SK-N-SH (cell line): ENCODE data around the gene STAMBP. TPM values are rescaled to one million over a fixed set of nuclear protein-coding genes. Genes with fewer than 3 reads are reported as not detected.

Experiments
- CTCF ChIA-PET: fragments of 300-600, 350-600 bp; formaldehyde crosslinking; extraction: SDS; loops from one replicate; lab custom pipeline; 2021; lab: Yijun Ruan, JAX
- POLR2A ChIA-PET: fragments of 350-600 bp; sonication (Branson Sonifier 250); formaldehyde crosslinking; extraction: SDS; loops from one replicate; lab custom pipeline; 2020; ENCODE audit warnings: antibody characterized with exemption, inconsistent platforms; lab: Yijun Ruan, JAX
- DNase-seq: peaks from one replicate; pipeline ENCODE4 v3.0.0; 2012
- H2AFZ ChIP-seq: fragments of 200-600 bp; sonication (generic); 2 replicates; pipeline ENCODE4 v1.8.1; 2016; ENCODE audit warnings: antibody characterized with exemption, mild to moderate bottlenecking, low read depth
- H3F3A ChIP-seq: fragments of 200-600 bp; sonication (generic); replicated peaks from 2 replicates; pipeline ENCODE3; 2016; ENCODE audit warnings: antibody characterized with exemption, mild to moderate bottlenecking; ENCODE audit not compliant: insufficient read depth
- H3K27ac ChIP-seq, 2 experiments: fragments of 200-500 bp in 1 of 2; fragments of 200-600 bp in 1 of 2; sonication (Bioruptor generic) in 1 of 2; sonication (generic), shearing (Covaris generic) in 1 of 2; 2 replicates each; pipeline versions ENCODE4 v1.5.1 to v1.6.1; 2014 to 2016; ENCODE audit warnings: low read depth in 2 of 2, inconsistent platforms in 1 of 2, low read length in 1 of 2, mild to moderate bottlenecking in 1 of 2, mixed read lengths in 1 of 2
- H3K27me3 ChIP-seq: fragments of 200-600 bp; sonication (generic), shearing (Covaris generic); 2 replicates; pipeline ENCODE4 v1.6.1; 2016; ENCODE audit warnings: mixed run types; ENCODE audit not compliant: insufficient read depth
- H3K36me3 ChIP-seq, 2 experiments: fragments of 200-500 bp in 1 of 2; fragments of 200-600 bp in 1 of 2; sonication (Bioruptor generic) in 1 of 2; sonication (generic) in 1 of 2; replicated peaks in 1 of 2; 2 replicates each; pipeline versions ENCODE3 to v1.5.1; 2014 to 2016; ENCODE audit warnings: low read length in 1 of 2, mild to moderate bottlenecking in 1 of 2; ENCODE audit not compliant: insufficient read depth in 2 of 2, control insufficient read depth in 1 of 2
- H3K4me1 ChIP-seq, 2 experiments: fragments of 200-500 bp in 1 of 2; fragments of 200-600 bp in 1 of 2; sonication (Bioruptor generic) in 1 of 2; sonication (generic), shearing (Covaris generic) in 1 of 2; 2 replicates each; pipeline versions ENCODE4 v1.5.1 to v1.6.1; 2014 to 2016; ENCODE audit warnings: low read depth in 1 of 2, low read length in 1 of 2, mixed run types in 1 of 2; ENCODE audit not compliant: insufficient read depth in 2 of 2, control insufficient read depth in 1 of 2
- H3K4me2 ChIP-seq: fragments of 200-600 bp; sonication (generic), shearing (Covaris generic); 2 replicates; pipeline ENCODE4 v1.6.1; 2017; ENCODE audit warnings: mixed run types
- H3K4me3 ChIP-seq, 2 experiments: fragments of 200-500 bp in 1 of 2; fragments of 200-600 bp in 1 of 2; sonication (Bioruptor generic) in 1 of 2; sonication (generic), shearing (Covaris generic) in 1 of 2; 2 replicates each; pipeline versions ENCODE4 v1.5.1 to v1.8.1; 2014 to 2016; ENCODE audit warnings: low read depth in 2 of 2, inconsistent platforms in 1 of 2, low read length in 1 of 2, mild to moderate bottlenecking in 1 of 2, mixed read lengths in 1 of 2, moderate library complexity in 1 of 2
- H3K79me2 ChIP-seq: fragments of 200-600 bp; sonication (generic); 2 replicates; pipeline ENCODE4 v1.8.1; 2017; ENCODE audit warnings: mild to moderate bottlenecking; ENCODE audit not compliant: insufficient read depth
- H3K9ac ChIP-seq: fragments of 200-600 bp; sonication (generic); 2 replicates; pipeline ENCODE4 v1.6.1; 2017; ENCODE audit warnings: mixed run types
- H3K9me2 ChIP-seq: fragments of 200-600 bp; sonication (generic); 2 replicates; pipeline ENCODE4 v1.6.1; 2017; ENCODE audit warnings: mixed run types
- H3K9me3 ChIP-seq: fragments of 200-600 bp; sonication (generic); 2 replicates; pipeline ENCODE4 v1.6.1; 2017; ENCODE audit warnings: mixed run types, mild to moderate bottlenecking, moderate library complexity
- H4K20me1 ChIP-seq: fragments of 200-600 bp; sonication (generic); 2 replicates; pipeline ENCODE4 v1.6.1; 2017; ENCODE audit warnings: mild to moderate bottlenecking, mixed run types; ENCODE audit not compliant: insufficient read depth
- CHD2 ChIP-seq: fragments of 150-350 bp; IDR thresholded peaks from 2 replicates; pipeline ENCODE4 v1.6.1; 2018; ENCODE audit warnings: low read length; ENCODE audit not compliant: partially characterized antibody
- EP300 ChIP-seq, 2 experiments: IDR thresholded peaks; 2 replicates each; pipeline versions ENCODE4 v1.4.0 to v1.6.1; 2012; ENCODE audit warnings: borderline replicate concordance in 1 of 2, low read depth in 1 of 2, low read length in 1 of 2
- EZH2phosphoT487 ChIP-seq: fragments of 200-600 bp; sonication (generic); IDR thresholded peaks from 2 replicates; pipeline ENCODE4 v1.6.1; 2017; ENCODE audit warnings: low read depth, mixed run types, mild to moderate bottlenecking, antibody characterized with exemption, moderate library complexity, borderline replicate concordance
- FOXJ3 ChIP-seq: sonication (generic); formaldehyde crosslinking; IDR thresholded peaks from 2 replicates; pipeline ENCODE4 v1.5.1; 2020; ENCODE audit warnings: mild to moderate bottlenecking, missing genetic modification reagents
- FOXM1 ChIP-seq: IDR thresholded peaks from 2 replicates; pipeline ENCODE4 v1.4.0; 2012; ENCODE audit warnings: low read depth, mild to moderate bottlenecking
- GATA2 ChIP-seq: sonication (generic); formaldehyde crosslinking; IDR thresholded peaks from 2 replicates; pipeline ENCODE4 v1.5.0; 2020; ENCODE audit warnings: mild to moderate bottlenecking, missing genetic modification reagents
- JUND ChIP-seq: IDR thresholded peaks from 2 replicates; pipeline ENCODE4 v1.4.0; 2012
- MAX ChIP-seq: IDR thresholded peaks from 2 replicates; pipeline ENCODE4 v1.4.0; 2012; ENCODE audit warnings: low read depth
- MXI1 ChIP-seq: IDR thresholded peaks from 2 replicates; pipeline ENCODE4 v1.6.1; 2012; ENCODE audit warnings: mild to moderate bottlenecking, low read depth, low read length, improper control_type of control experiment
- PBX3 ChIP-seq: IDR thresholded peaks from 2 replicates; pipeline ENCODE4; 2012
- RCOR1 ChIP-seq: fragments of 150-350 bp; IDR thresholded peaks from 2 replicates; pipeline ENCODE4 v1.6.1; 2017; ENCODE audit warnings: antibody characterized with exemption, low read length
- REST ChIP-seq: IDR thresholded peaks from 2 replicates; pipeline ENCODE4 v1.6.1; 2012; ENCODE audit warnings: mild to moderate bottlenecking, low read depth, low read length, moderate library complexity
- RFX5 ChIP-seq: IDR thresholded peaks from 2 replicates; pipeline ENCODE4 v1.6.1; 2012; ENCODE audit warnings: mild to moderate bottlenecking, improper control_type of control experiment, low read length
- RXRA ChIP-seq: IDR thresholded peaks from 2 replicates; pipeline ENCODE4 v1.4.0; 2012; ENCODE audit warnings: low read depth, mild to moderate bottlenecking, borderline replicate concordance
- TEAD4 ChIP-seq: IDR thresholded peaks from 2 replicates; pipeline ENCODE4 v1.4.0; 2012; ENCODE audit warnings: mild to moderate bottlenecking, borderline replicate concordance; ENCODE audit not compliant: insufficient read depth
- USF2 ChIP-seq: fragments of 150-350 bp; IDR thresholded peaks from 2 replicates; pipeline ENCODE4 v1.6.1; 2017; ENCODE audit warnings: antibody characterized with exemption, low read length, low read depth, borderline replicate concordance
- YY1 ChIP-seq: IDR thresholded peaks from 2 replicates; pipeline ENCODE4 v1.4.0; 2012; ENCODE audit warnings: low read depth, mild to moderate bottlenecking
- WGBS: methylation state at CpG from one replicate; pipeline ENCODE4 v1.1.6; 2017; ENCODE audit warnings: low lambda C conversion rate; 5-methylcytosine and 5-hydroxymethylcytosine counted together
- polyA plus RNA-seq, 3 experiments: library from polyadenylated mRNA; depleted of rRNA; stranded (reverse); fragments of >200 nt; gene quantifications; 2 replicates each; pipeline ENCODE4 v1.2.3, GENCODE V29; 2012
- TF ChIP-seq, protein P1 (sequence below): IDR thresholded peaks from 2 replicates; pipeline ENCODE4 v1.4.0; 2012; ENCODE audit warnings: low read depth, borderline replicate concordance

STAMBP gene
- polyA plus RNA-seq, 1 of the 3 experiments (the other 2 are of a cell fraction): 42.2 TPM

DNA sequence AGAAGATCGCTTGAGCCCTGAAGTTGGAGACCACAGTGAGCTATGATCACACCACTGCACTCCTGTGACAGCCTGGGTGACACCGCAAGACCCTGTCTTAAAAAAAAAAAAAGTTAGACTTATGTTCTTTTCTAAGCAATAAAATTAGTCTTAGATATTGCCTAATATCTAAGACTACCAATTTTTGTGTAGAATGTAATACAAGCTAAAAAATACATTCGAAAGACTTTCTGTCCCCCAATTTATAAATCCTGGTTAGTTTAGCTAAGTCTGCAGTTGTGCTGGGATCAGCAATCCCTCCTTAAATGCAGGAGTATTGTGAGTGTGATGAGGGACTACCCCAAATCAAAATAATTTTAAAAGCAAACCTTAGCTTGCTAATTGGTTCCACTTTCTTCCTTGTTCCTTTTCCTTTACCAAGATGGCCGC lies 358 bp upstream of the STAMBP start:
- H3K79me2 ChIP-seq: peaks cover 36% of the 10 kb centered on the region
- ChIA-PET POLR2A (interaction anchor here (0.8 to 1.3 kb wide), 9 partner anchors 91 to 507 kb away, joined by 3 to 9 read pairs (median 4); partner anchors contain the start of genes BOLA3, MOB1A, MTHFD2 and TPRKB), CTCF (interaction anchor here (0.7 to 9.4 kb wide), 7 partner anchors 252 to 507 kb away, joined by 3 to 155 read pairs (median 5); partner anchors contain the start of gene BOLA3)
- H3K9me2 ChIP-seq: no peaks in the 10 kb centered on the region
- peaks cover 29% of the 10 kb centered on the region for H3F3A ChIP-seq
- no peaks in the 10 kb centered on the region for H3K27me3 ChIP-seq
- peak overlapping the region; percentile 98 for H2AFZ ChIP-seq
- no peaks in the 10 kb centered on the region for H3K9me3 ChIP-seq
- no peaks in the 10 kb centered on the region for H4K20me1 ChIP-seq
- peak overlapping the region; percentile 92 for H3K4me2 ChIP-seq
- H3K4me1 ChIP-seq: peaks cover 14 to 19% of the 10 kb centered on the region in 2 experiments; a peak in 3 of 4 replicates
- peaks cover 12 to 22% of the 10 kb centered on the region in 2 experiments for H3K36me3 ChIP-seq
- H3K9ac ChIP-seq: peak overlapping the region; percentile 77; the same call in 1 of the 2 replicates
- TF ChIP-seq EP300 (IDR thresholded peaks at IDR 0.05; ENCODE audit: borderline replicate concordance in 1 of 2, low read depth in 1 of 2, low read length in 1 of 2) (peak in 1 of 2 experiments; percentile 17; a peak in 1 of 4 replicates), YY1 (peak; percentile 99; the same call in 1 of the 2 replicates), GATA2 (CRISPR knock-in tag) (no peak), CHD2 (no peak), RFX5 (0 out of 2 replicates have a peak, but pooled peaks have one; percentile 48), RCOR1 (0 out of 2 replicates have a peak, but pooled peaks have one; percentile 27)
- WGBS: 61% methylated on average over 4 of the region's 4 CpGs
- peak overlapping the region; percentile 86 to 96 for H3K4me3 ChIP-seq
- peak overlapping the region; percentile 17 to 88; a peak in 1 of 4 replicates for H3K27ac ChIP-seq
- DNase-seq: no peak

DNA sequence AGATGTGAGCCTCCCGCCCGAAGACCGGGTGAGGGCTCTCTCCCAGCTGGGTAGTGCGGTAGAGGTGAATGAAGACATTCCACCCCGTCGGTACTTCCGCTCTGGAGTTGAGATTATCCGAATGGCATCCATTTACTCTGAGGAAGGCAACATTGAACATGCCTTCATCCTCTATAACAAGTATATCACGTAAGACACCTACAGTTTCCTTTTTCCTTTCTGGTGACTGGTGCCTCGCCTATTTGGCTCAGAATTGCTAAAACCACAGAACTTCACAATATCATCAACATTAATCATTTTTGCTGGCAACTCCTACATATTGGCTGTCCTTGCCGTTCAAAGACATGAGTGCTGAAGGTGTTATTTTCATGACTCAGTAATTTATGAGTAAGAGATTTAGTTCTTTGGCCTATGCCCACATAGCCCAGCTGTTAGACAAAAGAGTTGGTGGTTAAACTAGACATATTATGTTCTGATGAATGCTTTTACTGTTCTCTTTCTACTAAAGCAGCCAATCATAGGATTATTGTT lies 2.2 kb downstream of the STAMBP start:
- Histone ChIP-seq H3K36me3 (peaks cover 17 to 37% of the 10 kb centered on the region in 2 experiments), H3K27me3 (no peaks in the 10 kb centered on the region), H2AFZ (no peak overlapping the region), H3K9ac (no peak overlapping the region), H3K27ac (peak overlapping the region in 1 of 2 experiments; percentile 88; a peak in 2 of 4 replicates), H3K9me2 (no peaks in the 10 kb centered on the region), H3K4me3 (no peak overlapping the region), H3K4me2 (peak overlapping the region; percentile 92), H3K9me3 (no peaks in the 10 kb centered on the region), H3K79me2 (peaks cover 47% of the 10 kb centered on the region), H3K4me1 (peaks cover 14 to 19% of the 10 kb centered on the region in 2 experiments; a peak in 3 of 4 replicates), H3F3A (peaks cover 25% of the 10 kb centered on the region), H4K20me1 (no peaks in the 10 kb centered on the region)
- no peak for DNase-seq
- ChIA-PET CTCF (no interaction called here), POLR2A (no interaction called here)
- WGBS: 79% methylated on average over 11 of the region's 11 CpGs
- no peak for TF ChIP-seq MAX
- TF ChIP-seq EP300 (IDR thresholded peaks at IDR 0.05; ENCODE audit: borderline replicate concordance in 1 of 2, low read depth in 1 of 2, low read length in 1 of 2): peak in 1 of 2 experiments; percentile 48; a peak in 2 of 4 replicates
- no peak for TF ChIP-seq USF2
- peak; percentile 85 for TF ChIP-seq PBX3
- TF ChIP-seq FOXJ3 (CRISPR knock-in tag): no peak
- TF ChIP-seq FOXM1: no peak
- TF ChIP-seq REST: no peak
- no peak for TF ChIP-seq RFX5
- no peak for TF ChIP-seq TEAD4
- no peak for TF ChIP-seq MXI1
- no peak for TF ChIP-seq CHD2
- peak; percentile 34 for TF ChIP-seq JUND
- TF ChIP-seq RXRA: no peak
- TF ChIP-seq, protein P1, sequence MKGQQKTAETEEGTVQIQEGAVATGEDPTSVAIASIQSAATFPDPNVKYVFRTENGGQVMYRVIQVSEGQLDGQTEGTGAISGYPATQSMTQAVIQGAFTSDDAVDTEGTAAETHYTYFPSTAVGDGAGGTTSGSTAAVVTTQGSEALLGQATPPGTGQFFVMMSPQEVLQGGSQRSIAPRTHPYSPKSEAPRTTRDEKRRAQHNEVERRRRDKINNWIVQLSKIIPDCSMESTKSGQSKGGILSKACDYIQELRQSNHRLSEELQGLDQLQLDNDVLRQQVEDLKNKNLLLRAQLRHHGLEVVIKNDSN: no peak
- no peak for TF ChIP-seq GATA2 (CRISPR knock-in tag)
- TF ChIP-seq EZH2phosphoT487: no peak
